ENCODE data around the gene UPP2.

UPP2 gene

GRCh38 chr2:158079672-158080071 is 22.0 kb upstream of the UPP2 start:
- no peaks in the 10 kb centered on the region for H3K27me3 ChIP-seq (ENCODE audit: control insufficient read depth, low read length)
- no peaks in the 10 kb centered on the region for H3K9me3 ChIP-seq (ENCODE audit: control insufficient read depth, insufficient read depth, low read length)
- no peaks in the 10 kb centered on the region for H3F3A ChIP-seq (ENCODE audit: control insufficient read depth, insufficient read depth)
- no peak overlapping the region for H3K27ac ChIP-seq (ENCODE audit: low read depth, low read length)
- no peak overlapping the region for H3K4me2 ChIP-seq (ENCODE audit: low read length)
- H3K36me3 ChIP-seq (ENCODE audit: control insufficient read depth, low read length): no peaks in the 10 kb centered on the region
- H4K20me1 ChIP-seq (ENCODE audit: control insufficient read depth, insufficient read depth, low read depth, low read length): no peaks in the 10 kb centered on the region
- H3K4me3 ChIP-seq (ENCODE audit: low read length): no peak overlapping the region
- TF ChIP-seq CTCF (IDR thresholded peaks at IDR 0.05; ENCODE audit: low read depth, low read length, poor library complexity, severe bottlenecking): no peak
- TF ChIP-seq EZH2phosphoT487 (IDR thresholded peaks at IDR 0.05; ENCODE audit: borderline replicate concordance, low read length): no peak
- no peaks in the 10 kb centered on the region for H3K9me2 ChIP-seq (replicated peaks; ENCODE audit: control insufficient read depth, low read length)
- no peaks in the 10 kb centered on the region for H3K79me2 ChIP-seq (ENCODE audit: control insufficient read depth, low read length)
- no peaks in the 10 kb centered on the region for H3K4me1 ChIP-seq (ENCODE audit: control insufficient read depth, low read length)

GRCh38 chr2:158088093-158088492 is 13.6 kb upstream of the UPP2 start:
- Histone ChIP-seq H3K79me2 (ENCODE audit: control insufficient read depth, low read length) (no peaks in the 10 kb centered on the region), H3K9me3 (ENCODE audit: control insufficient read depth, insufficient read depth, low read length) (no peaks in the 10 kb centered on the region), H3K27ac (ENCODE audit: low read depth, low read length) (no peak overlapping the region), H3F3A (ENCODE audit: control insufficient read depth, insufficient read depth) (no peaks in the 10 kb centered on the region), H3K4me1 (ENCODE audit: control insufficient read depth, low read length) (no peaks in the 10 kb centered on the region), H3K36me3 (ENCODE audit: control insufficient read depth, low read length) (no peaks in the 10 kb centered on the region), H3K27me3 (ENCODE audit: control insufficient read depth, low read length) (no peaks in the 10 kb centered on the region), H4K20me1 (ENCODE audit: control insufficient read depth, insufficient read depth, low read depth, low read length) (no peaks in the 10 kb centered on the region), H3K9me2 (replicated peaks; ENCODE audit: control insufficient read depth, low read length) (no peaks in the 10 kb centered on the region), H3K4me2 (ENCODE audit: low read length) (no peak overlapping the region), H3K4me3 (ENCODE audit: low read length) (no peak overlapping the region)
- TF ChIP-seq EZH2phosphoT487 (IDR thresholded peaks at IDR 0.05; ENCODE audit: borderline replicate concordance, low read length) (no peak), CTCF (IDR thresholded peaks at IDR 0.05; ENCODE audit: low read depth, low read length, poor library complexity, severe bottlenecking) (no peak)

GRCh38 chr2:158089322-158089721 is 12.4 kb upstream of the UPP2 start:
- TF ChIP-seq EZH2phosphoT487 (IDR thresholded peaks at IDR 0.05; ENCODE audit: borderline replicate concordance, low read length) (no peak), CTCF (IDR thresholded peaks at IDR 0.05; ENCODE audit: low read depth, low read length, poor library complexity, severe bottlenecking) (no peak)
- H3K4me2 ChIP-seq (ENCODE audit: low read length): no peak overlapping the region
- no peaks in the 10 kb centered on the region for H3K9me3 ChIP-seq (ENCODE audit: control insufficient read depth, insufficient read depth, low read length)
- no peak overlapping the region for H3K4me3 ChIP-seq (ENCODE audit: low read length)
- H3K79me2 ChIP-seq (ENCODE audit: control insufficient read depth, low read length): no peaks in the 10 kb centered on the region
- H3K27ac ChIP-seq (ENCODE audit: low read depth, low read length): no peak overlapping the region
- no peaks in the 10 kb centered on the region for H3K4me1 ChIP-seq (ENCODE audit: control insufficient read depth, low read length)
- H4K20me1 ChIP-seq (ENCODE audit: control insufficient read depth, insufficient read depth, low read depth, low read length): no peaks in the 10 kb centered on the region
- H3K9me2 ChIP-seq (replicated peaks; ENCODE audit: control insufficient read depth, low read length): no peaks in the 10 kb centered on the region
- no peaks in the 10 kb centered on the region for H3F3A ChIP-seq (ENCODE audit: control insufficient read depth, insufficient read depth)
- H3K36me3 ChIP-seq (ENCODE audit: control insufficient read depth, low read length): no peaks in the 10 kb centered on the region
- H3K27me3 ChIP-seq (ENCODE audit: control insufficient read depth, low read length): no peaks in the 10 kb centered on the region

GRCh38 chr2:158091647-158092046 is 10.0 kb upstream of the UPP2 start:
- H3K4me3 ChIP-seq (ENCODE audit: low read length): no peak overlapping the region
- TF ChIP-seq CTCF (IDR thresholded peaks at IDR 0.05; ENCODE audit: low read depth, low read length, poor library complexity, severe bottlenecking) (no peak), EZH2phosphoT487 (IDR thresholded peaks at IDR 0.05; ENCODE audit: borderline replicate concordance, low read length) (no peak)
- H3K79me2 ChIP-seq (ENCODE audit: control insufficient read depth, low read length): no peaks in the 10 kb centered on the region
- H3K4me2 ChIP-seq (ENCODE audit: low read length): no peak overlapping the region
- no peaks in the 10 kb centered on the region for H3K9me3 ChIP-seq (ENCODE audit: control insufficient read depth, insufficient read depth, low read length)
- no peak overlapping the region for H3K27ac ChIP-seq (ENCODE audit: low read depth, low read length)
- H3K4me1 ChIP-seq (ENCODE audit: control insufficient read depth, low read length): no peaks in the 10 kb centered on the region
- H3K27me3 ChIP-seq (ENCODE audit: control insufficient read depth, low read length): no peaks in the 10 kb centered on the region
- H3K36me3 ChIP-seq (ENCODE audit: control insufficient read depth, low read length): no peaks in the 10 kb centered on the region
- H3F3A ChIP-seq (ENCODE audit: control insufficient read depth, insufficient read depth): no peaks in the 10 kb centered on the region
- no peaks in the 10 kb centered on the region for H3K9me2 ChIP-seq (replicated peaks; ENCODE audit: control insufficient read depth, low read length)
- H4K20me1 ChIP-seq (ENCODE audit: control insufficient read depth, insufficient read depth, low read depth, low read length): no peaks in the 10 kb centered on the region
